ENCODE results near the gene PHYHIPL.
A peak's percentile ranks its signal among the peaks of the same experiment; 100 is the strongest.

The PHYHIPL gene

DNA sequence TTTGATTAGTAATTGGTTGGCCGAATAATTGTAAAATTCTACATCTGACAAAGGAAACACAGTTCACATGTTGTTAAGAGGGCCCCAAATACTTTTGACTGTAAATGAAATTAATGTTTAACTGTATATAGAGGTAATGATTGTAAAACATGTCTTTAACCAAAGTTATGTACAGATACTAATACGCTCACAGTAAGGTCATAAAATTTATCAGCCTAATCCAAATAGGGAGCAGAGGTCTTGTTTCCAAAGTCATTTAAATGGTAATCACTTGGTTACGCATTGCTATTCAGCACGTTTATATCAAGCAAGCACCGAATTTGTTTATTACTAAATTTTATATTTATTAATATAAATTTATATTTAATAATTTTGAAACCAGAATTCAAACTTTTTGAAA, 1.4 kb downstream of the PHYHIPL start:
- POLR2A ChIA-PET = no interaction called here
- CTCF ChIA-PET = no interaction called here
- no peak for TF ChIP-seq L3MBTL2 (conservative IDR thresholded peaks at IDR 0.05)
- no peak for TF ChIP-seq TARDBP (IDR thresholded peaks at IDR 0.05)
- no peak for TF ChIP-seq BHLHE40 (IDR thresholded peaks at IDR 0.05; ENCODE audit: borderline replicate concordance)
- no peak for TF ChIP-seq FOXK2 (IDR thresholded peaks at IDR 0.05)
- no peak for TF ChIP-seq HDGF (IDR thresholded peaks at IDR 0.05; ENCODE audit: borderline replicate concordance)
- TF ChIP-seq, protein P1, sequence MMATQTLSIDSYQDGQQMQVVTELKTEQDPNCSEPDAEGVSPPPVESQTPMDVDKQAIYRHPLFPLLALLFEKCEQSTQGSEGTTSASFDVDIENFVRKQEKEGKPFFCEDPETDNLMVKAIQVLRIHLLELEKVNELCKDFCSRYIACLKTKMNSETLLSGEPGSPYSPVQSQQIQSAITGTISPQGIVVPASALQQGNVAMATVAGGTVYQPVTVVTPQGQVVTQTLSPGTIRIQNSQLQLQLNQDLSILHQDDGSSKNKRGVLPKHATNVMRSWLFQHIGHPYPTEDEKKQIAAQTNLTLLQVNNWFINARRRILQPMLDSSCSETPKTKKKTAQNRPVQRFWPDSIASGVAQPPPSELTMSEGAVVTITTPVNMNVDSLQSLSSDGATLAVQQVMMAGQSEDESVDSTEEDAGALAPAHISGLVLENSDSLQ (IDR thresholded peaks at IDR 0.05) = no peak
- TF ChIP-seq SUZ12 (IDR thresholded peaks at IDR 0.05) = no peak
- no peak for TF ChIP-seq NFRKB (IDR thresholded peaks at IDR 0.05)
- TF ChIP-seq ELF4 (IDR thresholded peaks at IDR 0.05) = no peak
- TF ChIP-seq ARNT (IDR thresholded peaks at IDR 0.05) = no peak
- TF ChIP-seq LEF1 (IDR thresholded peaks at IDR 0.05; ENCODE audit: borderline replicate concordance) = no peak
- TF ChIP-seq FOXM1 (IDR thresholded peaks at IDR 0.05; ENCODE audit: borderline replicate concordance) = no peak
- TF ChIP-seq SP1 (IDR thresholded peaks at IDR 0.05) = no peak
- no peak for TF ChIP-seq CTBP1 (IDR thresholded peaks at IDR 0.05; ENCODE audit: borderline replicate concordance)
- DNase-seq (ENCODE audit: extremely low spot score) = no peak

DNA sequence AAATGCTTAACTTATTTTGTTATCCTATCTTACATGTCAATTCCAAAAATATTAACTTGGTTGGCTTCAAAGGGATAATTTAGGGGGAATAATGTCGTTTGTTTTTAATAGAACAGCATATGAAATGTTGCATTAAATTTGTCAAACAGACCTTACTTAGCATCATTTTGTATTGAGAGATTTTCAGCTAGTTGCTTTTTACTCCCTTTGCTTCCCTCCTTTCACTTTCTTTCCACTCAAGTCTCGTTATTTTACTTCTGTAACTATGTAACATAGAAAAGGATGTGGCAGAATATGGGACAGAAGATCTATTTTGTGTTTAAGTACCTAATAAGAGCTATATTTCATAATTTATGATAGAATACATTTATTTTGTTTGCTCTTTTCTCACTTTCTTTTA, 2.6 kb downstream of the PHYHIPL start:
- TF ChIP-seq ZNF384 (IDR thresholded peaks at IDR 0.05) (no peak), ARNT (IDR thresholded peaks at IDR 0.05) (no peak)
- DNase-seq (ENCODE audit: extremely low spot score) = no peak
- POLR2A ChIA-PET = no interaction called here
- CTCF ChIA-PET = interaction anchor here (0.7 kb wide), 1 partner anchor 780 kb away, joined by 3 read pairs; no protein-coding TSS in a partner anchor

DNA sequence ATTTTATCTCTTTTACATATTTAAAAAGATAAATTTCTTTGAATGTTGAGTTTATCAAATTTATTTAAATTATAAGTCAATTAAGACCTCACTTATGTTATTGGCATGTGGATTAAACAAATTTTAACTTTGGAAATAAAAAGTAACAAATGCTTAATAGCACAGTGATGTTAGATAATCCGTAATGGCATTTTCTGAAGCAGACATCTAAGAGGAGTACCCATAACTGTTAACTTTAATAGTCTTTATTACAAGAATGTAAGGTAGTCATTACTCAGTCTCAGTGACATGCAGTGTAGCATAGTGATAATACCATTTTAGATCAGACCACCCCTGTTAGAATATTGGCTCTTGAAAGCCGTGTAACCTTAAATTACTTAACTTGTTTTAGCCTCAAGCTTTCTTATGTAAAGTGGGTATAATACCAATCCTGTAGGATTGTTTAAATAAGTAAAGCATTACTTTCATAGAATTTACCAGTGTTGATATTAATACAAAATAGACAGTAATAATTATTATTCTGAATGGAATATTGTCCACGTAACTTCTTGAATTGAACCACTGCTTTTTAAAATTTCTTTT, 4.3 kb downstream of the PHYHIPL start:
- DNase-seq (ENCODE audit: extremely low spot score) = no peak
- no peak for TF ChIP-seq ZNF384 (IDR thresholded peaks at IDR 0.05)
- TF ChIP-seq TARDBP (IDR thresholded peaks at IDR 0.05) = no peak
- TF ChIP-seq FOXA1 (IDR thresholded peaks at IDR 0.05) = no peak
- TF ChIP-seq, protein P1 (IDR thresholded peaks at IDR 0.05) = no peak
- TF ChIP-seq CTBP1 (IDR thresholded peaks at IDR 0.05; ENCODE audit: borderline replicate concordance) = no peak
- no peak for TF ChIP-seq L3MBTL2 (conservative IDR thresholded peaks at IDR 0.05)
- TF ChIP-seq HDGF (IDR thresholded peaks at IDR 0.05; ENCODE audit: borderline replicate concordance) = no peak
- no peak for TF ChIP-seq ELF4 (IDR thresholded peaks at IDR 0.05)
- TF ChIP-seq LEF1 (IDR thresholded peaks at IDR 0.05; ENCODE audit: borderline replicate concordance) = no peak
- no peak for TF ChIP-seq ARNT (IDR thresholded peaks at IDR 0.05)
- TF ChIP-seq BHLHE40 (IDR thresholded peaks at IDR 0.05; ENCODE audit: borderline replicate concordance) = no peak
- no peak for TF ChIP-seq SP1 (IDR thresholded peaks at IDR 0.05)
- no peak for TF ChIP-seq NFRKB (IDR thresholded peaks at IDR 0.05)
- TF ChIP-seq SUZ12 (IDR thresholded peaks at IDR 0.05) = no peak
- no peak for TF ChIP-seq FOXM1 (IDR thresholded peaks at IDR 0.05; ENCODE audit: borderline replicate concordance)
- no peak for TF ChIP-seq FOXK2 (IDR thresholded peaks at IDR 0.05)
- ChIA-PET CTCF (no interaction called here), POLR2A (no interaction called here)

DNA sequence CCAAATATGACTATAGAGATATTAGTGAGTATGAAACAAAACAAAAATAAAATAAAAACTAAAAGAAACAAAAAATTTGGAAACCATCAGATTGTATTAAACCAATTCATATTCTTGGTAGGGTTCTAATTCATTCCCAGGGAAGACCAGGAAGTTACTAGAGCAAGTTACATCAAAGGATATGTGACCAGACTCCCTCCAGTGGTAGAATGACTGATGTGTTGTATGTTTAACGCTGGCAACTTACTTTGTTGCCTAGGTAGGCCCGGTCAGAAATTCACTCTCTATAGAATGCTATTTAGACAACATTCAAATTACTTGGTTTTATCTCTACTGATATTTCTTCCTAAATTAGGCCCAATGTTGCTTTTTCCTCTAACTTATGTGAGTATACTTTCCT, 5.2 kb downstream of the PHYHIPL start:
- POLR2A ChIA-PET = no interaction called here
- CTCF ChIA-PET = no interaction called here
- peak; percentile 56 for DNase-seq (ENCODE audit: extremely low spot score)
- TF ChIP-seq FOXK2 (IDR thresholded peaks at IDR 0.05) = no peak
- TF ChIP-seq TARDBP (IDR thresholded peaks at IDR 0.05) = no peak
- 0 out of 2 replicates have a peak, but pooled peaks have one; percentile 25 for TF ChIP-seq LEF1 (IDR thresholded peaks at IDR 0.05; ENCODE audit: borderline replicate concordance)
- no peak for TF ChIP-seq NFRKB (IDR thresholded peaks at IDR 0.05)

DNA sequence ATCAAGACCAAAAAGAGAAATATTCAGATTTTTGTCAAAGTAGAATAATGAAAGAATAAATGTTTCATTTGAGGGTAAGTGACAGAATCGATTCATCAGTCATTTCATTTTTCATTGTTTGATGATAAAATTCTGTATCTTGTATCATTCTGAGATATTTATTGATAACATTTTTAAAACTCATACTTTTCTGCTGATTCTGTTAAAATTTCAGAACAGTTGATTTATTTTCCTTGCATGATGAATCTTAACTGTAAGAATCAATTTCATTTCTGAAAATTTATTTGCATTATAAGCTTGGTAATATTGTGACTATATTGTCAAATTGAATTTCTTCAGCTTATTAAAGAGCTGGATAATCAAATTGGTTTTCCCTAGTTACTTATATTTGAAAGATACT, 13.9 kb downstream of the PHYHIPL start:
- ChIA-PET POLR2A (no interaction called here), CTCF (interaction anchor here (1.8 kb wide), 1 partner anchor 238 kb away, joined by 7 read pairs; no protein-coding TSS in a partner anchor)
- TF ChIP-seq TARDBP (IDR thresholded peaks at IDR 0.05) (no peak), L3MBTL2 (conservative IDR thresholded peaks at IDR 0.05) (no peak), ZNF384 (IDR thresholded peaks at IDR 0.05) (no peak), SP1 (IDR thresholded peaks at IDR 0.05) (no peak), ELF4 (IDR thresholded peaks at IDR 0.05) (no peak), LEF1 (IDR thresholded peaks at IDR 0.05; ENCODE audit: borderline replicate concordance) (no peak), FOXM1 (IDR thresholded peaks at IDR 0.05; ENCODE audit: borderline replicate concordance) (no peak), FOXA1 (IDR thresholded peaks at IDR 0.05) (no peak), CTBP1 (IDR thresholded peaks at IDR 0.05; ENCODE audit: borderline replicate concordance) (no peak), NFRKB (IDR thresholded peaks at IDR 0.05) (no peak), BHLHE40 (IDR thresholded peaks at IDR 0.05; ENCODE audit: borderline replicate concordance) (no peak), FOXK2 (IDR thresholded peaks at IDR 0.05) (no peak), HDGF (IDR thresholded peaks at IDR 0.05; ENCODE audit: borderline replicate concordance) (no peak), SUZ12 (IDR thresholded peaks at IDR 0.05) (no peak), ARNT (IDR thresholded peaks at IDR 0.05) (no peak)
- TF ChIP-seq, protein P1 (IDR thresholded peaks at IDR 0.05) = no peak
- DNase-seq (ENCODE audit: extremely low spot score) = no peak

DNA sequence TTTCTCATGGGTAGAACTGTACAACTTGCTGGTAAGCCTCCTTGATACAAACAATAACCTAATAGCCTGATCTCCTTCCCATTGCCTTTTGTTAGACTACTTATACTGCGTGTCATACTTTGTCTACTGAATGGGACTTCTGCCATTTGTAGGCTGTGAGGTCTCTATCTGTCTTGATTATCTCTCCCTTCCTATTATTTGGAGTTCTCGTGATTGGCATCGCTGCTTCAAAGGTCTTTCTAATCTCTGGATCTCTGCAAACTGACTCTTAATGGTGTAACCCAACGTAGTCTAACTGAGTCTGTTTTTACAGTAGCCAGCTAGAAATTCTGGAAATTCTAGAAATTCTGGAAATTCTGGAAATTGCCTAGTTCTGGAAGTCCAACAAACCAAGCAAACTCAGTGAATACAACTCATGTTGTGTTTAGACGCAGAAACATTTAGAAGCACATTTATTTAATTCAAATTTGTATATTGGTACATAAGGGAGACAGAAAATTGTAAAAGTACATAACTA, 29.8 kb downstream of the PHYHIPL start:
- ChIA-PET POLR2A (no interaction called here), CTCF (no interaction called here)
- TF ChIP-seq ELF4 (IDR thresholded peaks at IDR 0.05) = no peak
- no peak for DNase-seq (ENCODE audit: extremely low spot score)

Data from HEK293T (cell line).